ENCODE data around the gene CDR2. TPM values are rescaled to one million over a fixed set of nuclear protein-coding genes. Genes with fewer than 3 reads are reported as not detected.

CDR2 gene
- total and polyA plus RNA-seq, 2 of the 13 experiments (the other 11 are each of a cell fraction or from before 2014, with no cell fraction given): 59.0 to 78.9 TPM

- TF ChIP-seq, protein P1, sequence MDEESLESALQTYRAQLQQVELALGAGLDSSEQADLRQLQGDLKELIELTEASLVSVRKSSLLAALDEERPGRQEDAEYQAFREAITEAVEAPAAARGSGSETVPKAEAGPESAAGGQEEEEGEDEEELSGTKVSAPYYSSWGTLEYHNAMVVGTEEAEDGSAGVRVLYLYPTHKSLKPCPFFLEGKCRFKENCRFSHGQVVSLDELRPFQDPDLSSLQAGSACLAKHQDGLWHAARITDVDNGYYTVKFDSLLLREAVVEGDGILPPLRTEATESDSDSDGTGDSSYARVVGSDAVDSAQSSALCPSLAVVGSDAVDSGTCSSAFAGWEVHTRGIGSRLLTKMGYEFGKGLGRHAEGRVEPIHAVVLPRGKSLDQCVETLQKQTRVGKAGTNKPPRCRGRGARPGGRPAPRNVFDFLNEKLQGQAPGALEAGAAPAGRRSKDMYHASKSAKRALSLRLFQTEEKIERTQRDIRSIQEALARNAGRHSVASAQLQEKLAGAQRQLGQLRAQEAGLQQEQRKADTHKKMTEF (CRISPR knock-in tag; IDR thresholded peaks at IDR 0.05): no peak
- TF ChIP-seq SAFB2 (CRISPR knock-in tag; IDR thresholded peaks at IDR 0.05; ENCODE audit: borderline replicate concordance, low read depth): no peak
- TF ChIP-seq POLR2G (IDR thresholded peaks at IDR 0.05; ENCODE audit: low read depth, low read length): 0 out of 2 replicates have a peak, but pooled peaks have one; percentile 20
- 0 out of 2 replicates have a peak, but pooled peaks have one; percentile 23 for TF ChIP-seq TAF1 (CRISPR knock-in tag; IDR thresholded peaks at IDR 0.05)
- TF ChIP-seq, protein P2, sequence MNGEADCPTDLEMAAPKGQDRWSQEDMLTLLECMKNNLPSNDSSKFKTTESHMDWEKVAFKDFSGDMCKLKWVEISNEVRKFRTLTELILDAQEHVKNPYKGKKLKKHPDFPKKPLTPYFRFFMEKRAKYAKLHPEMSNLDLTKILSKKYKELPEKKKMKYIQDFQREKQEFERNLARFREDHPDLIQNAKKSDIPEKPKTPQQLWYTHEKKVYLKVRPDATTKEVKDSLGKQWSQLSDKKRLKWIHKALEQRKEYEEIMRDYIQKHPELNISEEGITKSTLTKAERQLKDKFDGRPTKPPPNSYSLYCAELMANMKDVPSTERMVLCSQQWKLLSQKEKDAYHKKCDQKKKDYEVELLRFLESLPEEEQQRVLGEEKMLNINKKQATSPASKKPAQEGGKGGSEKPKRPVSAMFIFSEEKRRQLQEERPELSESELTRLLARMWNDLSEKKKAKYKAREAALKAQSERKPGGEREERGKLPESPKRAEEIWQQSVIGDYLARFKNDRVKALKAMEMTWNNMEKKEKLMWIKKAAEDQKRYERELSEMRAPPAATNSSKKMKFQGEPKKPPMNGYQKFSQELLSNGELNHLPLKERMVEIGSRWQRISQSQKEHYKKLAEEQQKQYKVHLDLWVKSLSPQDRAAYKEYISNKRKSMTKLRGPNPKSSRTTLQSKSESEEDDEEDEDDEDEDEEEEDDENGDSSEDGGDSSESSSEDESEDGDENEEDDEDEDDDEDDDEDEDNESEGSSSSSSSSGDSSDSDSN (CRISPR knock-in tag; IDR thresholded peaks at IDR 0.05): 0 out of 2 replicates have a peak, but pooled peaks have one; percentile 36
- no peak for TF ChIP-seq GLI4 (CRISPR knock-in tag; IDR thresholded peaks at IDR 0.05; ENCODE audit: borderline replicate concordance)
- TF ChIP-seq ZNF225 (CRISPR knock-in tag; IDR thresholded peaks at IDR 0.05): 0 out of 2 replicates have a peak, but pooled peaks have one; percentile 49
- TF ChIP-seq POLR2A (IDR thresholded peaks at IDR 0.05; ENCODE audit: insufficient read depth in 1 of 2, low read depth in 2 of 2, low read length in 2 of 2): peak in 1 of 2 experiments; percentile 25; a peak in 1 of 4 replicates
- peak; percentile 86 for TF ChIP-seq AGO2 (optimal IDR thresholded peaks at IDR 0.05; ENCODE audit: low read depth, low read length)
- peak; percentile 63; the same call in 1 of the 2 replicates for TF ChIP-seq EED (CRISPR knock-in tag; IDR thresholded peaks at IDR 0.05)
Measured at GRCh38 chr16:22326771-22327445, 47.5 kb downstream of the CDR2 start (continued).

Measured in HepG2 (cell line).